Kasumi-1 (cell line): Measurements from ENCODE around the gene ABCA4.
"Not testable (repeated sequence)": the region's sequence is repeated elsewhere in the genome, so short reads cannot be mapped to it uniquely, and the experiment has no call there.

Experiments
- DNase-seq, 2 experiments: peaks; one replicate each; lab custom pipeline; 2025; lab: John Stamatoyannopoulos, UW

Gene ABCA4

GRCh38 chr1:93979040-93979717, 141.8 kb downstream of the ABCA4 start:
- DNase-seq = no peak

DNA sequence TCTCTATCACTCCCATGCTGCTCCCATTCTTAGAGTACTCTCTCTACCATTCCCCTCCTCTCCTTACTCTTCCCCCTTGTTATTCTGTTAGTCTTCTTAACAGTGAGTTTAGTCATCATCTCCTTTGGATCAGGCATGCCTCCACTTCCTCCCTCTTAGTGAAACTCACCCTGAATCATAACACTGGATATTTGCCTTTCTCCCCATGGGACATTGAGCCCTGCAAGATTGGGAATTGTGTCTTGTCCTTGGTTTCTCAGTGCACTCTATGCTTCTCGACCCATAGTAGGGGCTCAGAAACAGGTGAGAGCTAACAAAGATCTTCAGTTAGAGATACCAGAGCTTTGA, 143.4 kb downstream of the ABCA4 start:
- DNase-seq = no peak

GRCh38 chr1:93976711-93977597, 144.0 kb downstream of the ABCA4 start:
- no peak for DNase-seq

DNA sequence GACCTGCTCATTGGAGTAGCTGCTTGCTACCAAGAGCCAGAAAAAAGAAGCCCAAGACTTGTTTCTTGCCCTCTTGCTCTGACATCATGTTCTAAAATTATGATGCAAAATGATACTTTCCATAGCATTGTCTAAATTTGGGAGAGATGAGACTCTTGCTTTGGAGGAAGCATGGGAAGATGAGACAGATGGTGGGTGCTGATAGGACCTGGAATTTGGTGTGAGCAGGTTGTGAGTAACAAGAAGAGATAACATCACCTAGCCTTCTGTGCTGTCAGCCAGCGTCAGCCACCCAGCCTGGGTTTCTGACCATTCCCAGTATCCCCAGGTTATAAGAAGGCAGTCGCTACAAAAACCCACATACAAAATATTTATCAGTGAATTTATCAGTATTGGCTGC, 144.7 kb downstream of the ABCA4 start:
- no peak for DNase-seq

GRCh38 chr1:93972341-93972740, 148.6 kb downstream of the ABCA4 start:
- DNase-seq = no peak

- DNase-seq = no peak
Measured at GRCh38 chr1:93969887-93970286, 151.1 kb downstream of the ABCA4 start.

- DNase-seq = no peak
Measured at GRCh38 chr1:93969371-93969770, 151.6 kb downstream of the ABCA4 start.

DNA sequence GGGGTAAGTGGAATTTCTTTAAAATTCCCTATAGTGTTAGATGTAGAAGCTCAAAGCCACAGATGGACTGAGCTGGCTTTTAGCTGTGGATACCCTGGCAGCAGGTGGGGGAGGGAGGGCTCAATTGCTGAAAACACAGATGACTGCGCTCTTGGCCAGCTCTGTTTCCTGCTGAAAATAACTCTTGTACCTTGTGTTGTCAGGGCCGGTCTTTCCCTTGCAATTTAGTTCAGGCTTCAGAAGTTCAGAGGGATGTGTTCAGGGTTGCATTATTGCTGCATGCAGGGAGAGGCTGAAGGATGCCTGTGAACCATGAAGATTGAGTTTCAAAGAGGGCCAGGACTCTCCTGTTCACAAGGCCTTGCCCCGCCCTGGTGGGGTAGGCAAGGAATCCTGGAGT, 153.6 kb downstream of the ABCA4 start:
- DNase-seq = no peak

GRCh38 chr1:93965888-93966287, 155.1 kb downstream of the ABCA4 start:
- no peak for DNase-seq

- DNase-seq = no peak
Measured at GRCh38 chr1:93965256-93965655, 155.7 kb downstream of the ABCA4 start.

- no peak for DNase-seq
Measured at GRCh38 chr1:93964777-93965200, 156.2 kb downstream of the ABCA4 start.

GRCh38 chr1:93964096-93964776, 156.7 kb downstream of the ABCA4 start:
- no peak for DNase-seq

- DNase-seq = no peak
Measured at GRCh38 chr1:93963585-93963984, 157.4 kb downstream of the ABCA4 start.

- DNase-seq = no peak
Measured at GRCh38 chr1:93961906-93962305, 159.0 kb downstream of the ABCA4 start.

GRCh38 chr1:93961443-93961842, 159.5 kb downstream of the ABCA4 start:
- no peak for DNase-seq

GRCh38 chr1:93960641-93961147, 160.3 kb downstream of the ABCA4 start:
- no peak for DNase-seq

DNA sequence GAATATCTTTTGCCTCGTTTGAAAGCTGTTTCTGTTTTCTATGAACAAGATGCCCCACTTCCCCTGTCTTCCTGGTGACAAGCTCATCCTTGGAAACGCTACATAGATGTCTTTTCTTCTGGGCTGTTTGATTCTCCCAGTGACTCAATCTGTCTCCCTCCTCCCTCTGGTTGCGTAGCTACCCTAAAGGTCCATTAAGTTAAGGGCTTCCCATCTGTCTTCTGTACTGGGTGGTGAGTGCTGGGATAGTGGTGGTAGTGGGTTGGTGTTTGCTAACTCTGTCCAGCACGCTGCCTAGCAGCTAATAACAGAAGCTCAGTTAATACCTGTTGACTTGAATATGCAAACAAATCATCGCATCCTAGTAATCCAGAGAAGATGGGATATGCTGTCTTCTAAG, 161.5 kb downstream of the ABCA4 start:
- no peak for DNase-seq

GRCh38 chr1:93958726-93959100, 162.2 kb downstream of the ABCA4 start:
- peak; percentile 41 to 53 for DNase-seq

- DNase-seq = no peak
Measured at GRCh38 chr1:93958032-93958725, 162.8 kb downstream of the ABCA4 start.

DNA sequence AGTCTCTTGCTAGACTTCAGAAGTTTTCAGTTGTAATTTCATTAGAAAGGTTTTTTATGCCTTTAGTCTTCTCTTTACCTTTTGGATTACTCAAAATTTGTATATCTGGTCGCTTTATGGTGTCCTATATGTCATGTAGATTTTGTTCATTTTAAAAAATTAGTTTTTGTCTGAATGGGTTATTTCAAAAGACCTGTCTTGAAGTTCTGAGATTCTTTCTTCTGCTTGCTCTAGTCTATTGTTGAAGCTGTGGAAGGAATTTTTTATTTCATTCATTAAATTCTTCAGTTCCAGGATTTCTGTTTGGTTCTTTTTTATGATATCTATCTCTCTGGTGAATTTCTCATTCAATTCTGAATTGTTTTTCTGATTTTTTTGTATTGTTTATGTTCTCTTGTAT, 165.2 kb downstream of the ABCA4 start:
- DNase-seq = no peak

DNA sequence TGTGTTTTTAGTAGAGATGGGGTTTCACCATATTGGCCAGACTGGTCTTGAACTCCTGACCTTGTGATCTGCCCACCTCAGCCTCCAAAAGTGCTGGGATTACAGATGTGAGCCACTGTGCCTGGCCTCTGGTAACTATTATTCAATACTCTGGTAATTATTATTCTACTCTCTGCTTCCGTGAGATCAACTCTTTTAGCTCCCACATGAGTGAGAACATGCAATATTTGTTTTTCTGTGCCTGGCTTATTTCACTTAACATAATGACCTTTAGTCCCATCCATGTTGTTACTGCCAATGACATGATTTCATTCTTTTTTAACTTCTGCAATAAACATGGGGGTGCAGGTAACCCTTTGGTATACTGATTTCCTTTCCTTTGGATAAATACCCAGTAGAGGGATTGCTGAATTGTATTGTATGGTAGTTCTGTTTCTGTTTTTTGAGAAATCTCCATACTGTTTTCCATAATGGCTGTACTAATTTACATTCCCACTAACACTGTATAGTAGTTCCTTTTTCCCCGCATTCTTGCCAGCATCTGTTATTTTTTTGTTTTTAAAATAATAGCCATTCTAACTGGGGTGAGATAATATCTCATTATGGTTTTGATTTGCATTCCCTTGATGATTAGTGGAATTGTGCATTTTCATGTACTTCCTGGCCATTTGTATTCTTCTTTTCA, 173.8 kb downstream of the ABCA4 start:
- not testable (repeated sequence) for DNase-seq
